GM21526 (cell line): Measurements from ENCODE around the gene NF2.

ENCODE experiments used
- ATAC-seq: cut with Tn5 transposase; IDR thresholded peaks from one replicate; pipeline ENCODE4 v1.9.1; 2021; ENCODE audit warnings: moderate library complexity; ENCODE audit not compliant: unreplicated experiment, low FRiP score

NF2 gene

DNA sequence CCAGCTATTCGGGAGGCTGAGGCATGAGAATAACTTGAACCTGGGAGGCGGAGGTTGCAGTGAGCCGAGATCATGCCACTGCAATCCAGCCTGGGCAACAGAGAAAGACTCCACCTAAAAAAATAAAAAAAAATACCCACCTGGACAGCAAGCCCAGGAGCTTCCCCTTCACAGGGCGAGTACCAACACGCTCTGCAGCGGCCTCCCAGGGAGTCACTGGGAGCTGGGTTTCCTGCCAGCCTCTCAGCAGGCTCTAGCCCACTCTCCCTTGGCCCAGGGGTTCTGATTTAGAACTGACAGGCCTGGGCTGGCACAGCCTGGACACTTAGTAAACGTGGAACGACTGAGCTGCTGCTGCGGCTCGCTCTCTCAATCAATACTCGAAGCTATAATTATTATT is 114.4 kb downstream of the NF2 start:
- ATAC-seq = no peak

DNA sequence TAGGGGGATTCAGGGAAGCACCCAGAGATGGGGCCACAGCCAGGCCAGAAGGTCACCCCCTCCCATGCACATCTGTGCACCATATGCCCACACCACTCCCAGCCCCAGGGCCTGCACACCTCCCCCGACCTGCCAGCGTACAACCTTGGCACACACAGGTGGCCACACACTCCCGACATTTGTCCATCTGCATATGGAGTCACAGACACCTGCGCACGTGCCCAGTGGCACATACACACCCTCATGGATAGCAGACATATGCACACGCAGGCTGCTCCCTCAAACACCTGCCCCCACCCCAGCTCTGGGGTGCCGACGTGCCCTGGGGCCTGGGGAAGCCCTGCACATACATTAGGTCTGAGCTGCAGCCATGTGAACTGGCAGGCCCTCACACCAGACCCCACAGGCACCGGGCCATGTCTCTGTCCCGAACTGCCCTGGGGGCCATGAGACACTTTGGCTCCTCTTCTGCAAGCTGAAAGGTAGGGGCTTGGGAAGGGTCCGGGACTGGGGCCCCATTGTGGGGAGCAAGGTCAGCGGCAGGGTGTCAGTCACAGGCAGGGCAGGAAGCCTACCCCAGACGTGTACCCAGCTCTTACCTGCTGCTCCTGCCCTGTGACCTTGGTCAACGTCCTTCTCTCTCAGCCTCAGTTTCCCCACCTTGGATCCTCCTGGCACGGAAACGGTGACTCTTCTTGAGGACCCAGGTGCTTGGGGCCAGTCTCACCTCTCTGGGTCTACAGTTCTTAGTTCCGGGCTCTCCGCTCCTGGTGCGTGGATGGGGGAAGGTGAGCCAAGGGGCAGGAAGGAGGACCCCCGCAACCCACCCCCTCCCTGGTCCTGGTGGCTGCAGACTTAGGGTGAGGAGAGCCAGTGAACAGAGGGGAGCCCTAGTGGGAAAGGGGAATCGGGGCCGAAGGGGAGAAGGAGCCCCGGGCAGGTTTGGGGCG is 115.8 kb downstream of the NF2 start:
- ATAC-seq = no peak

DNA sequence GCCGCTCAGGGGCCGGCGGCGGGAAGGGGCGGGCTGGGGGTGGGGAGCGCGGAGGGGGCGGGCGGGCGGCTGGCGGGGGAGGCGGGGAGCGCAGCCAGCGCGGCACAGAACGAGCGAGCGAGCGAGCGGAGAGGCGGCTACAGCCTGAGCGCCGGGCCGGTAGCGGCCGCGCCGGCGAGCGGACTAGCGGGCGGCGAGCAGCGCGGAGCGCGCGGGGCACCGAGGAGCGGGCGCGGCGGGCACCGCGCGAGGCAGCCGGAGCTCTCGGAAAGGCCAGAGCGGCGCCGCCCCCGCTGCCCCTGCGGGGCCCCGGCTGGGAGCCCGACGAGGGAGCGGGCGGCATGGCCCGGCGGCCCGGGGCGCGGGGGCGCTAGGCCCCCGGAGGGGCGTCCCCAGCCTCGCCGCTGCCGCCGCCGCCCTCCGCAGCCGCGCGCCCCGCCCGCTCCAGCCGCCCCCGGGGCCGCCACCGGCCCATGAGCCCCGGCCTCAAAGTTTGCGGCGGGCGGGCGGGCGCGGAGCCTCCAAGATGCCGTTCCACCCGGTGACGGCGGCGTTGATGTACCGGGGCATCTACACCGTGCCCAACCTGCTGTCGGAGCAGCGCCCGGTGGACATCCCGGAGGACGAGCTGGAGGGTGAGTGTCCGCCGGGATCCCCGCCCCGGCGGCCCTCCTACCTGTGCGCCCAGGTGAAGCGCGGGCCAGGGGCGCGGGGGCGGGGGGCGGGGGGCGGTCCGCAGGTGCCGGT is 116.6 kb downstream of the NF2 start, which contains the start of gene CABP7:
Gene CABP7, plus strand, starts transcription at position 105 of the 747 bp plus-strand sequence. Its CDS starts 422 bp downstream, at position 527.
- ATAC-seq = no peak

DNA sequence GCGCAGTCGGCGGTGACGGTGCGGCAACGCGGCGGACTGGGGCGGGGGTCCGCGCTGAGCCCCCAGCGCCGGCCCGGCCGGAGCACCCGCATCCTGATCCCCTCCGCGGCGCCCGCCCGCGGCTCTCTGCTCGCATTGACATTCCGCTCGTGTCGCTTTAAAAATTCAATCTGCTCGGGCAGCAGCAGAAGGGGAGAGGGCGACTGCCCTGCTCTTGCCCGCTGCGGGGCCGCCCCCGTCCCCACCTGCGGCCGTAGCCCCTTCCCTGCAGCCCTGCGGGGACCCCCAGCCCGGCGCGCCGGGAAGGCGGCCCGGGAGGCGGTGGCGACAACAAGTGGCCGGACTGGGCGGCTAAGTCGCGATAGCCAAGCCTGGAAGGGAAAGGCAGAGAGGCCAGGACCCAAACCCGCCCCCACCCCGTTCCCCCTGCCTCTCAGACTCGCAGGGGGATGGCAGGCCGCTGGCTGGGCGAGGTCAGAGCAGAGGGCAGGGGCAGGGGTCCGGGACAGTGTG is 117.4 kb downstream of the NF2 start:
- no peak for ATAC-seq

DNA sequence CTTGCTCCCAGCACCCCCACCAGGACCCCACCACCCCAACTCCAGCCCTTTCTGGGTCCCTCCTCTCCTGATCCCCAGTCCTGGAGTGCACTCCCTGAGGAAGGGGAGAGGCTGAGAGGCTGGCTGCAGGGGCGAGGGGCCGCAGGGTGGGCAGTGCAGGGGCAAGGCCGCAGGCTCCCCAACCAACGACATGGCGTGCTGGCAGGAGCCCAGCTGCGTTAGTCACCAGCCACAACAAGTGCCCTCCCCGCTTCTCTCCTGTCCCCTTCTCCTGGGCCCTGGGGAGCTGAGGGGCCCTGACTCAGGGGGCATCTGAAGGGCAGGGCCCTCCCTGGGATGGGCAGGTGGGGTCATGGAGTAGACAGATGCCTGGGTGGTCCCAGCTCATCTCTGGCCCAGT is 118.7 kb downstream of the NF2 start:
- no peak for ATAC-seq

DNA sequence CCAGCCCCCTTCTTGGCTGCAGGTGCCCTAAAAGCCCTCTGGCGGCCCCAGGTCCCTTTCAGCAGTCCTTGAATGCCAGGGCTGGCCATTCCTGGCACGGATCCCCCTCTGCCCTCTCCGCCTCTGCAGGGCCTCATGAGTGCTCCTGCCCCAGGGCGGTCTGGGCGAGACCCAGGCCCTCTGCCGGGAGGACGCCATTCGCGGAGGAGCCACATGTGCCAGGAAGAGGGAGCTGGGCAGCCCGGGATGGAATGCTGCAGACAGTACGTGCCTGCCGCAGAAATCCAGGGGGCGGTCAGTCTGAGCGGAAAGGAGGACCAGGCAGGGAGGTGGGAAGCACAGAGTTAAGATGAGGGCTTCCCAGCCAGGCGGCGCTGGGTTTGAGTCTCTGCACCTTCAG is 119.2 kb downstream of the NF2 start:
- no peak for ATAC-seq

DNA sequence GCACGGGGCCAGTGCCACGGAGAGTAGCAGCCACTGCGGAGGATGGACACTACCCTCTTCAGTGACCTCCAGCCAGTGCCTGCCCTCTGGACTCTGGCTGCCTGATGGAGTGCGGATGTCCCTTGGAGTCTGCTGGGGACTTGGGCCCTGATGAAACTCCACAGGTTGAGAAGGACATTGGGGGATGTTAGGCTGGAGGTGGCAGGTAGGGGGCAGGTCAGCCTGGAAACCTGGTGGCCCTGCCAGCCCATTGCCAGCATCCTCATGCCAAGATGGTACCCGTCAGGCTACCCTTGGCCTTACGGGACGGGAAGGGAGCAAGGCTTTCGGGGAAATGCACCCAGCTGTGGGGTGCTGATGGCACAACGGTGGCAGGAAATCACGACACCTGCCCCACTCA is 120.3 kb downstream of the NF2 start:
- ATAC-seq = no peak

DNA sequence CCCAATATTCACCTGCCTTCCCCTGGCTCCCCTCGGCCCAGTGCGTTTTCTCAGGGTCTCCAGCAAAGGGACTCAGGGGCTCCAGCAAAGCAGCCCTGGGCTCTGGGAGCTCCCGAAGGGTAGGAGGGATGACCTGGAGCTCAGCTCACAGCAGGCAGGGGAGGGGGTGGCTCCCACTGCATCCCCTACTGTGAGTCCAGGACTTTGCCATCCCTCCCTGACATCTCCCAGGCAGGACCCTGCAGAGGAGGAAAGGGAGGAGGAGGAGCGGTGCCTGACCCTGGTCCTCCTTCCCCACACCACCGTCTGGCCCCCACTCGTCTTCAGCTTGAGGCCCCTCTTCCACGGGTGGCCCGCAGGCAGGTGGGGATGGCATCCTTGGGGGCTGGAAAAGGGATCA is 121.4 kb downstream of the NF2 start:
- no peak for ATAC-seq

DNA sequence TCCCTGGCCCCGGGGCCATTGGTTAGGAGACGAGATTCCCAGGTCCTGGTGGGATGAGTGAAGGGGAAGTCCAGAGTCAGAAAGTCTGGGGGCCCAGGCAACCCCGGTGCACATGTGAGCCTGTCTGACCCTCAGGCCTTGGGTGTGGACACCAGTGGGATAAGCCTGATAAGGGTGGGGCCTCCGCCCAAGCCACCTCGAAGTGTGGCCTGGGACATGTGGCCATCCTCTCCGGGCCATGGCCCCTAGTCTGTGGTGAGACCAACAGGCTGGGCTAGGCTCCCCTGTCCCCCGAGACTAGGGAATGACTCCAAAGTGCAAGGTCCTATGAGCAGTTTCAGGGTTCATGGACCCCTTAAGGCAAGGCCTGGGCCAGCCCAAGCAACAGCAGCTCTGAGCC is 122.7 kb downstream of the NF2 start:
- no peak for ATAC-seq

DNA sequence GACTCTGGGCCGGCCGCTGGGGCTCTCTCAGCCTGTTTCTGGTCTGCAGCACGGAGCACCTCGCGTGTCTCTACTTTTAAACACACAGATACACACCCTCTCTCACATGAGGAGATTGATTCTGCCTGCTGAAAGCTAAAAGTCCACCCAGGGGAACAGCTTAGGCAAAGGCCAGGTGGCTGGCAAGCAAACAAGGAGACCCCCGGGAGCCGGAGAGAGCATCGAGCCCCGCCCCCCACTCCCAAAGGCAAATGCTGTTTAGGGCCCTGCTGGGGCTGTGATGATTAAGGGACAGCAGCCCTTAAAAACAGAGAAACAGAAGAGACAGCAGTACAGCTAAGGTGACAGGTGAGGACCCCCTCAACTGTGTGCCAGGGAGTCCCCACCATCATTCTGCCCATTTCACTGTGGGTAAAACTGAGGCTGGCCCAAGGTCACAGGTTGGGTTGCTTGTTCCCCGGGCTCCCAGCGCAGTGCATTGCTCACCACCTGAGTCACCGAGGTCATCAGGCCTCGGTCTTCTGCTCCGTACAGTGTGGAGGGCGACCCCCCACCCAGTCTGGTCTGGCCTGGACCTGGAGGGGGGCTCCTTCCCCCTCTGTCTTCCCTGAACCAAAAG is 123.2 kb downstream of the NF2 start:
- no peak for ATAC-seq

DNA sequence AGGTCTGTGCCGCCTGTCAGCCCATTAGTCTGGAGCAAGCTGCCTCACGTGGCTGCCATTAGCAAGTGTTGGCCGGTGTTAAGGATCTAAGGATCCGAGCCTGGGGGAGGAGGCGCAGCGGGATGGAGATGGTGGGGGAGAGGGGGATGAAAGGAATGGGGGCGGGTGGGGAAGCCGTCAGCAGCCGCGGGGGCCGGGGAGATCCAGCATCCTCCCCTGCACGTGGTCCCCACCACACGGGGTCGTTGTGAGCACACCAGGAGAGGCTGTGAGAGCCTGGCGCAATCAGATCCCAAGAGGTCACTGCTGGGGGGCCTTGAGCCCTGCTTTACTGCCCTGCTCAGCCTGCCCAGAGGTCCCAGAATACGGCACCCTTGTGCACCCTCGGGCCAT is 123.7 kb downstream of the NF2 start:
- no peak for ATAC-seq

DNA sequence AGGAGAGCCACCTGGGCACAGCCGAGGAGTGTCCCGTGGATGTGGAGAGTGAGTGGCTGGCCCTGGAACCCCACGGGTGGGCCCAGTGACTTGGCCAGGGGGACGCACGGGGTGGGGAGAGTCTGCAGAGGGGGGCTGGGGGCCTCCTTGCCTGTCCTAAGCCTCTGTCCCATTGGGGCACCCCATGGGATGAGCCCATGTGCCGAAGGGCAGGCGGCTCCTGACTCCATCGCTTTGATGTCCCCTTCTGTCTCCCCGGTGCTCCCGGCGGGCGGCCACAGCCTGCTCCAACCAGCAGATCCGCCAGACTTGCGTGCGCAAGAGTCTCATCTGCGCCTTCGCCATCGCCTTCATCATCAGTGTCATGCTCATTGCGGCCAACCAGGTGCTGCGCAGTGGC is 125.7 kb downstream of the NF2 start:
- no peak for ATAC-seq

DNA sequence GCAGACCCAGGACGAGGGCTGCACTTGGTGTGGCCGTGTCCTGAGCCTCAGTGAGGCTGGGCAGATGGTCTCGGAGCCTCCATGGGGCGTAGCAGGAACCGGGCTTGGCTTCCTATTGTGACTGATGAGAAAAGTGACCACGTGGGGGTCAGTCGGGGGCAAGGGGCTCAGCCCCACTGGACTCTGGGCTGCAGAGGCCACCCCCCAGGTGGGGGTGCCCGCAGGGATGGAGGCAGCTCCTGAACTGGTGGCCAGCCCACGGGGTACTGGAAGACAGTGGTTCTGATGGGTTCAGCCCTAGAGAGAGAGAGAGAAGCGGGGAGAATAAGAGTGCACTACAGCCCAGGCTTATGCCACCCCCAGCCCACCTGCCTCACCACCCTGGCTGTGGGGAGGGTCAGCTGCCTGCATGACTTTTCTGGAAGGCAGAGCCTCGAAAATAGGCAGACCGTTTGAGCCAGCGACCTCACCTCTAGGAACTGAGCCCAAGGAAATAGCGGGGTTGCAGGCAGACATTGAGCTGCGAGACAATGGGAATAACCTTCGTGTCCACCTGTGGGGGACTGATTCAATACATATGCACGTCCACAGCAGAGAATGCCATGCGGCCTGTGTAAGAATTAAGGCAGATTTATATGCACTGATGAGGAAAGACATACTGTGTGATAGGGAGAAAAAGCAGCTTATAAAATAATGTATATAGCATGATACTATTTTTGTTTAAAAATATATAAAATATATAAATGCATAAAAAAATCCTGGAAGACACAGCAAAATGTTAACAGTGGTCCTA is 127.8 kb downstream of the NF2 start:
- ATAC-seq = no peak

DNA sequence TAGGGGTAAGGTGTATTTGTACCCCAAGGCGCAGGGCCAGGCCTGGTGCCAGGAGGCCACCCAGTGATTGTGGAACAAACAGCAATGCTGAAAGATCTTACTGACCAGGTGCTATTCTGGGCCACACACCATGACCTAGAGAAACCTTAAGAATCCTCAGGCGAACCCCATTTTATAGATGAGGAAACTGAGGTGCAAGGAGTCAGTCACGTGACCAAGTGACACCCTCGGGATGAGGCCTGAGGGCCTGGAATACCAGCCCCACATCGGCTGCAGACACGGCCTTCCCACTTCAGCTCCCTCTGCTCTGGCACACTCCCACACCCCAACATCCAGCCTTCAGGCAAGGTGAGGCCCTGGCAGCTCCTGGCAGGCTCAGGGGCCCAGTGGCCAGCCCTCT is 129.4 kb downstream of the NF2 start:
- no peak for ATAC-seq

DNA sequence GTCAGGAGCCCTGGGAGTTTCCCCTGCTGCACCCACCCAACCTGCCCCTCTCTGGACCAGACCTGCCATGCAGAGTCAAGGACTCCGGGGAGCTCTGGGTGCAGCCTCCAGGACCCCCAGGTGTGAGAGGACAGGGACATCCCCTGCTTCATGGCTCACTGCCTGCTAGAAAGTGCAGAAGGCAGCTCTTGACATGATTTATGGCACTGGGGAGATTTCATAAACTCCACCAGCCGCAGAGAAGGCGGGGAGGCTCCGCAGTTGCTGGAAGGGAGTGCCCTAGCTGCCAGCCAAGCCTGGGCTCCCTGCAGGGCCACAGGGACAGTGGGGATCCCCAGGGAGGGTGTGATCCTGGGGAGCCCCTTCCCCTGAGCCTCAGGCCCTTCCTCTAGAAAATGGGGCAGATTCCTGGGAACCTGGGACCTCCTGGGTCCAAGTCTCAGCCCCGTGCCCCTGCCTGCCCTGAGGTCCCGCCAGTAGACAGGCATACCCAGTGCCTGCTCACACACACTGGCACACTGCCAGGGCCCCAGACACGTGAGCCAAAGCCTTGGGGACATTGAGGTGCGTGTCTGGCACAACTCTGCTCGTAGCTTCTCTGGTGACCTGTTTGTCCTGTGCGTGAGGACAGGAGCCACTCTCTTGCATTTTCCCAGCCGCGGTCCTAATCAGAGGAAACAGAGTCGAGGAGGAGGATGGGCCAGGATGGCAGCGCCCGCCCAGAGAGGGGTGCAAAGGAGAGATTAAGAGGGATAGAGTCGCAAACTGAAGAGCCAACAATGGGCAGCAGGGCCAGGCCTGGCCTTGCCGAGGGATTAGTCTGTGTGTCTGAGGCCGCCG is 130.1 kb downstream of the NF2 start:
- no peak for ATAC-seq

DNA sequence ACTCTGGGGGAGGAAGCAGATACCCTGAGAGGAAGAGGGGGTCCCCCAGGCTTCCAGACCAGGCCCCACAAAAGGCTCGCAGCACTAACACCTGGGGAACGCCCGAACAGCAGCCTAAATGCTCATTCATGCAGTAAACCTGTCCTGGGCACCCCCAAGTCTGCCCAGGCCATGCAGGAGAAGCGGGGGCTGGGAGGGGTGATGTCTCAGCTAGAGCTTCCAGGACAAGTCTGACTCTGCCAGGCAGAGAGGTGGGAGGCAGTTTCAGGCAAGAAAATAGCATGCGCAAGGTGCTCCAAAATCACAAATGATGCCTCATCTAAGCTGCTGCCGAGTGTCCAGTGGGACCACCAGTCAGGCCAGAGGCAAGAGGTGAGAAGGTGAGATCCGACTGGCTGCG is 131.0 kb downstream of the NF2 start:
- ATAC-seq = no peak

DNA sequence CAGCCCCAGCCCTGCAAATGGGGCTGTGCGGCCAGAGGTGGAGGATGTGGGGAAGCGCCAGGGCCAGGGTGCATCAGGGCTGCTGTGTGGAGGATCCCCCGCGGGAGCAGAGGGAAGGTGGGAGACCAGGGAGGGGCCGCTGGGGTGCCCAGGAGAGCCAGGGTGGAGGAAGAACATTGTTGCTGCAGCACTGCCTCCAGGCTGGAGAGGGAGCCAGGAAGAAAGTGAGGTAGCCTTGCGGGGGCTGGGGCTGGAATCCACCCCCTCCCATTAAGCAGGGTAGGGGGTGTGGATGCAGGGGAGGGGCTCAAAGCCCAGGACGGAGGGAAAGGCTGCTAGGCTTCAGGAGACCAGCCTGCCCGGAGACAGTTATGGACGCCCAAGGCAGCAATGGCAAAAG is 131.4 kb downstream of the NF2 start:
- no peak for ATAC-seq

DNA sequence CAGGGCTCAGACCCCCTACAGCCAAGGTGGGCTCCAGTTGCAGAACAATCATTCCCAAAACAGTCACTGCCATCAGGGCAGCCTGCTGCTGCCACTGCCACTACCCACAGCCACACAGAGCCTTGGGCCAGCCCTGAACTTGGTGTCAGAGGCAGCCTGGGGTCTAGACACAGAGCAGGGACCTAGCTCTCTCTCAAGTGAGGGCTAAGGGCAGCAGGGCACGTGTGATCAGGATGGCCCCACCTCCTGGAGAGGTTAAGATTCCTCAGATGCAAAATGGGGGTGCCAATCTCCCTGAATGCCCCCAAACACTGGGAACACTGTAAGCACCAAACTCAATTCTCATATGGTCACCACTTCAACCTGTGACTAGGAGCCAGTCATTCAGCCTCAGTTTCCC is 132.0 kb downstream of the NF2 start:
- ATAC-seq = no peak
